NCI-H748 (cell line): ENCODE data around the gene NHERF2.
A peak's percentile ranks its signal among the peaks of the same experiment; 100 is the strongest.

Experiments used
- DNase-seq: peaks from one replicate; lab custom pipeline; 2025; ENCODE audit not compliant: unreplicated experiment; lab: John Stamatoyannopoulos, UW

NHERF2 gene

DNA sequence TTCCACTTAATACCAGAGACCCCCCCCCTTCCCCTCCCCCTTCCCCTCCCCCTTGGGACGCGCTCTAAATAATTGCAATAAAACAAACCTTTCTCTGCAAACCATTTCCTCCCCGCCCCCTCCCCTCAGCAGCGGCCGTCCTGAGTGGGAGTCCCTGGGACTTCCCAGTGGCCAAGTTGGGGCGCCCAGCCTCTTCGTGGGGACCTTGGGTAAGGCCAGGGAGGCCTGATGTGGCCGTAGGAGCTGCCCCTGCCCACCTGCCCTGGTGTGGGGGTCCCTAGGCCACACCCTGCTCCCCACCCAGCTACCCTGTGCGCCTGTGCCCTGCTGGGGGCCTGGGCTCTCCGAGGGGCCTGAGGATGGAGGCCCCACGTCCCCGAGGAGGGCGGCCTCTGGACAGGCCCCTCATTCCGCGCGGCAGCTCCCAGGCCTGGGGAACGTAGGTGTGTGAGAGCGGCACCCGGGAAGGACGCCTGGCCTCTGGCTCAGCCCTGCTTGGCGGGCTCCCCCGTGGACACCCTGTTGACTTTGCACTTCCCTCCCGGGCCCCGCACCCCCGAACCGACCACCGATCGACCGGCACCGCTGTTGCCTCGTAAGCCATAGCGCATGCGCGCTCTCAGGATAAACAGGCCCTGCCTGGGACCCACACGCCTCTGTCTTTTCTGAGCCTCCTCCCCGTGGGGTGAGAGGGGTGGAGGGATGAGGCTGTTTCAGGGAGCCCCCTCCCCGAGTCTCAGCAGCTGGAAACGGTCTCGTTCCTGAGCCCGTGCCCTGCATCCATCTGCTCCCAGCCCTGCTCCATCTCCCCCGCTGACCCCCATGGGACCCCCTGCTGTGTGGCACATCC, 11.9 kb downstream of the NHERF2 start:
- no peak for DNase-seq

DNA sequence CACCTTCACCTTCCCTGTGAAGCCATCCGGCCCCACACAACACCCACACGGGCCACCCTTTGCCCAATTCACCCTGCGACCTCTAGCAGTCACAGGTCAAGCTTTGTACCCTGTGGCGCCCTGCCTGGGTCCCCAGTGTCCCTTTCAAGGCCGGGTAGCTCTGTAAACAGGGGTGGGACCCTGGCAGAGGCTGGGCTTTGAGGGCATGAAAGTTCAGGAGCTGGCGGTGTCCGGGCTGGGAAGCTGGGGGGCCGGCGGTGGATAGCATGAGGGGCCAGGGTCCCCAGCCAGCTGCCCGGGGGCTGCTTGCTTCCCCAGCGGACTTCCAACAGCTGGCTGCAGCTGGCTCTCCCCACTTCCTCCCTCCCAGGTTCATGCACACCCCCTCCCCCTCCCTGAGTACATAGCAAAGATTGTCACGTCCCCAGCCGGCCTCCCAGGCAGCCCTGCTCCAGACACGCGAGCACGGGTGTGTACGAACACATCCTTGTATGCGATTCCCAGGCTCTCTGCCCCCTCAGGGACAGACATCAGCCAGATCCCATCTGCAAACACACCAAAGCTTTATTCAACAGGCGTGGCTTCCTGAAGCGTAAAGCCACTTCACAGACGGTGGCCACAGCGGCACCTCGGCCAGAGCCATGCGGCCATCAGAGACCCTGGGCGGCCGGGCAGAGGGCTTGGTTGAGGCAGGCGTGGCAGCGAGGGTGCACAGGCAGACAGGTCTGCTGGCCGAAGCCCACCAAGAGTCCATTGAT, 12.8 kb downstream of the NHERF2 start:
- peak; percentile 17 for DNase-seq

DNA sequence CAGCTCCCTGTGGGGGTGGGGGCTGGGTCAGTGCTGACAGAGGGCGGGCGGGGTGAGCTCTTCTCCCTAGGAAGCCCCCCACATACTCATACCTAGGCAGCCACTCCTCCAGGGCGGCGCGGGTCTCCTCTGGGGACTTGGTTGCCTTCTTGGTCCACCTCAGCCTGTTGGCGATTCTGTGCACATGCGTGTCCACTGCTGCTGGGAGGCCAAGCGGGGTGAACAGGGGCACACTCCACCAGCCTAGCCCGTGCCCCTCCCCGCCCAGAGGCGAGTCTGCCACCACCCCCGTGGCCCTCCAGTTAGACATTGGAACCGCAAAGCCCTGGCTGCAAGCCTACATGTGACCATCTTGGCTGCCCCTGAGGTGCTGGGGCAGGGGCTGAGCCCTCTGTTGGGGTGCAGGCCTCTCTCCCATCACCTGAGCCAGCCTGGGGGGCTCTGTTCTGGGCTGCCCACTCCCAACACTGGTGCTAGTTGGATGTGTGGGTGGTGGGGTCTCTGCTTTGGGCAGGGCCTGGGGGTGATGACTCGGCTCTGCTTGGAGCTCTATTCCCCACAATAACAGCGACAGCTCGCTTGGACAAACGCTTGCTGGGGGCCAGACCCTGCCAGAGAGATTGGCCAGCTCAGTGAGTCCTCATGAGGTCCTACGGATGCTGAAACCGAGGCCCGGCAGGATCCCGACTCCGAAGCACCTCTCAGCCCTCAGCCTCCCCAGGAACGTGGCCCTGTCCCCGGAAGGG, 13.5 kb downstream of the NHERF2 start:
- DNase-seq = no peak

DNA sequence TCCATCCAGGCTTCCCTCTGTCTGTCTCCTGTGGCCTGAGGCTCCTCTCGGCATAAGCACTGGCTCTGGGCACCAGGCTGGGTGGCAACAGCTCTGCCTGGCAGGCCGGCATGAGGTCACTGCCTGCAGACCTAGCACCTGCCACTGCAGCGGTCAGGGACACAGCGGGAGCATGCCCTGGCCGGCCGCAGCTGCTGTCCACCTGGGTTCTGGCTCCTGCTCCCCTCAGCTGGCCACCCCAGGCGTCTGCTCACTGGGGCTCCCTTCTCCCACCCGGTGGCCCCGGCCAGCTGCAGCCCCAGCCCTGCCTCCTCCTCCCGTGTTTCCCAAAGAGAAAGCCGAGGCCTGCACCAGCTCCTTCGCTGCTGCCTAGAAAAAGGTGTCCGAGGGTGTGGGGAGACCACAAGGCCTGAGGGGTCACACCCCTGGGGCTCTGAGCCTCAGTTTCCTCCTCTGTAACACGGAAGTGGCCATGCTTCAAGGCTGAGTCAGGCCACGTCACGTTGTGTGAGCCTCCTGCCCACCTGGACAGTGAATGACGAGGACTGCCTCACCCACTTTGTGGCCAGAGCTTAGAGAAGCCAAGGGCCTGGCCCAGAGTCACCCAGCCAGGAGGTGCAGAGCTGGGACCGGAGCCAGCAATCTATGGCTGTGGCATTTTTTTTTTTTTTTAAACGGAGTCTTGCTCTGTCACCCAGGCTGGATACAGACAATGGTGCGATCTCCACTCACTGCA, 14.3 kb downstream of the NHERF2 start:
- no peak for DNase-seq

DNA sequence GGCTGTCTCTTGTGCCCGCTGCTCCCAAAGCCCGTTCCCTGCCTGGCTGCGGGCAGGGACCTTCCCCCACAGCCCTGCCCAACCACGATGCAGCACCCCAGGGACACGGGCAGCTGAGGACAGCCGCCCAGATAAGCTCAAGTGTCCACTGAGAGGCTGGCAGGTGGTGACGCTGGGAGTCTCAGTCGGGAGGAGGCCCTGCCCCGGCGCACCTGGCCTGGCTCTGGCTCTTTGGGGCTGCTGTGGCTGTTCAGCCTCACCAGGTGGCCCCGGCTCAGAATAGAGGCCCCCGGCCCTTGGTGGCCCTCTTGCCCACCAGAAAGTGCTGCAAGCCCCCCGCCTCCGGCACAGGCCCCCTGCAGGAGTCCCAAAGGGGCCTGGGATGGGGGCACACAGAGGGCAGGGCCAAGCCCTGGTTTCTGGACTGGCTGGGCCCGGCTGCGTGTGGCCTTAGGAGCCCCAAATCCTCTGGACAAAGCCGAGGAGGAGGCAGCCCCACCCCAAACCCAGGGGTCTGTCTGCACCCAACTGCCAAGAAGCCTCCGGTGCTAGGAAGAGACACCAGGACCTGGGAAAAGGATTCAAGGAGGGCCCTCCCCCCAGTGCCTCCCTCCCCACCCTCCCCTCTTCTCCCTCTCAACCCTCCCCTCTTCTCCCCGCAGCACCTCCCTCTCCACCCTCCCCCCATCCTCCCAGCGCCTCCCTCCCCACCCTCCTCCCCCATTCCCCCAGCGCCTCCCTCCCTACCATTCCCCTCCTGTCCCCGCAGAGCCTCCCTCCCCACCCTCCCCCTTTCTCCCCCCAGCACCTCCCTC, 15.7 kb downstream of the NHERF2 start:
- no peak for DNase-seq

DNA sequence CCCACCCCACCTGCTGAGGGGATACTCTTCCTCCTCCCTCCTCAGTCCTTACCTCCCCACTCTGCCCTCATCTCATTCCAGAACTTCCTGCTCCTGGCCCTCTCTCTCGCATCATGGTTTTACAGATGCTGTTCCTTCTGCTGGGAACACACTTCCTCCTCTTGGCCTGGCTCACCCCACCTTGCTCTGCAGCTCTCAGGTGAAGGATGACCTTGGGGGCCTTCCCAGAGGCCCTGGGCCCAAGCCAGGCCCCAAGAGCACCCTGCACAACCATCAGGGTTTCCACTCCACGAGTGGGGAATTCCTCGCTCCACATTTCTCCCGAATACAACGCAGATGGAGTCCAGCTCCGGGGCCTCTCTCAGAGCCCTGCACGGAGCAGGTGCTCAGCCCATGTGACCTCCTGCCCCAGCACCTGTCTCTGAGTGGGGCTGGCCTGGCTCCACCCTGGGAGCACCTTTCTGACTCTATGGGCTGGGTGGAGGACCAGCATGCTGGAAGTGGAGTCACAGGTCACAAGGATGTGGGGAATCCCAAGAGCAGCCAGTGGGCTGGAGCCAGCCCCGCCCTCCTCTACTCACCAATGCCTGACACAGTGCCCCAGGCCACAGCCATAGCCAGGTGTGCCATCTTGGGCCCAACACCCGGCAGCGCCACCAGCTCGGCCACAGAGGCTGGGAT, 16.4 kb downstream of the NHERF2 start:
- no peak for DNase-seq

DNA sequence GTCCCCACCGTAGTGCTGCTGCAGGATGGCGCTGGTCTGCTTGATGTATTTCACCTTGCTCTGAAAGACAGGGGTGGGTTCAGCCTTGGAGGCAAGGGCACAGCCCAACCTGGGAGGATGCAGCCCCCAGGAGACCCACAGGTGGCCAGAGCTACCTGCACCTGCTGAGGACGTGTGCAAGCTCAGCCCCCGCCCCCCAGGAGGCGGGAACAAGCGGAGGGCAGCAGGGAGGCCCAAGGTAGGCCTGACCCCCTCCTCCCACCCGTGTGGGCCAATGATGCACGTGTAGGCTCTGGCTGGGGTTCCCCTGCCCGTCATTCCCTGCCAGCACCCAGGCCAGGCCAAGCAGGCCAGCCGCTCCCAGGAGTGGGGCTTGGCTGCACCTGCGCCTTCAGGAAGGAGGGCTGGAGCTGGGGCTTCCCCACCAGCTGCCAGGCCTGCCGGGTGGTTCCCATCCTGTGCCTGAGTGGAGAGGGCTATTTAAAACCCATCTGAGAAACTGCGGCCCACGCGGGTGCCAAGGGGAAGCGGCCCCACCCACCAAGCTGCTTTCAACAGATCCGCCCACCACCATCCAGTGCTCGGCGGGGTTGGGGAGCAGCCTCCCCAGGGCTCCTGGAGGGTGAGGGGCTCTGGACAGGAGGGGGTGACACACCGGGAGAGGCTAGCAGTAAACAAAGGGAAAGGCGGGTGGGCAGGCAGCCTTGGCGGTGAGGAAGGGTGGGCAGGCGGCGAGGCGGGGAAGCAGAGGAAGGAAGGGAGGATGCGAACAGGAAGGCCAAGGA, 17.2 kb downstream of the NHERF2 start:
- no peak for DNase-seq

DNA sequence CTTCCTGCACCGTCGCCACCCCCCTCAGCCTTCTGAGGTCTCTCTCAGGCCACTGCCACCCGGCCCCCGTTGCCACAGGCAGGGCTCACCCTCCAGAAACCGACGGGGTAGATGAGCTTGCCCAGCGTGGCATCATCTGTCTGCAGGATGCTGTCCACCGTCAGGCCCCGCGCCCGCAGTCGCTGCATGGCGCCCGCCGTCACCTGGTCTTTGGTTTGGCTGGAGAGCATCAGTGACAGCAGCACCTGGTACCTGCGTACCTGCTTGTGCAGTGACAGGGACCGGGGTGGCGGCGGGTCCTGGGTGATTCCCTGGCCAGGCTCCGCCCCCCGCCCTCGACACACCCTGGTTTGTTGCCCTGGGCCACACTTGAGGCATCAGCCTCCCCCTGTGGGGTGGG, 17.8 kb downstream of the NHERF2 start:
- no peak for DNase-seq

DNA sequence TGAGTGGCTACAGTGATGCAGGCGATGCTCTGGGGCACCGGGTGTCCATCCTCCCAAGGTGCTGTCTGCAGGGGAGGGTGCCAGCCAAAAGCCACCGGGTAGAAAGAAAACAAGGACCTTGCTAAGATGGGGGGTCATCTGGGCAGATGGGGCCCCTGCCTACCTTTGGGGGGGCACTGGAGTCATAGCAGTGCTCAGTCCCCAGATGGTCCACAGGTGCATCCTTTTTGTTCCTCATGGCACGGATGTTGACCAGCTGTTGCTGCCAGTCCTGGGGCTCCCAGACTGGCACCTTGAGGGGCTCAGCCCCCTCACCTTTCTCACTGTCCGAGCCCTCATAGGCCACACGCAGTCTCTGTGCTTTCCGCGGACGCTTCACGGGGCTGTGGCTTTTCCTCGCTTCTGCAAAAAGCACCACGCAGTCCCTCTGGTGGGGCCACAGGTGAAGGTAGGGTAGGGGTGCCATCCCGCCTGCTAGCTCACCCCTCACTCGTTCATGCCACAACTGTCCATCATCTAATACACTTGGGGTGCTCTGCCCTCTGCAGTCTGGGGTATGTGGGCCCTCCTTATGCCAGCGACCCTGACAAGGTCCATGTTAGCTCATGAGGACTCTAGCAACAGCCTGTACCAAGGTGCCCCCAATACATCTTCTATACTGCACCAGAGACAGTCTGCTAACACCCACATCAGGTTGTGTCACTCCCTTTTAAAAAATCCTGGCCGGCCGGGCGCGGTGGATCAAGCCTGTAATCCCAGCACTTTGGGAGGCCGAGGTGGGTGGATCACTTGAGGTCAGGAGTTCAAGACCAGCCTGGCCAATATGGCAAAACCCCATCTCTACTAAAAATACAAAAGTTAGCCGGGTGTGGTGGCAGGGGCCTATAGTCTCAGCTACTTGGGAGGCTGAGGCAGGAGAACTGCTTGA, 19.5 kb downstream of the NHERF2 start:
- DNase-seq = no peak

DNA sequence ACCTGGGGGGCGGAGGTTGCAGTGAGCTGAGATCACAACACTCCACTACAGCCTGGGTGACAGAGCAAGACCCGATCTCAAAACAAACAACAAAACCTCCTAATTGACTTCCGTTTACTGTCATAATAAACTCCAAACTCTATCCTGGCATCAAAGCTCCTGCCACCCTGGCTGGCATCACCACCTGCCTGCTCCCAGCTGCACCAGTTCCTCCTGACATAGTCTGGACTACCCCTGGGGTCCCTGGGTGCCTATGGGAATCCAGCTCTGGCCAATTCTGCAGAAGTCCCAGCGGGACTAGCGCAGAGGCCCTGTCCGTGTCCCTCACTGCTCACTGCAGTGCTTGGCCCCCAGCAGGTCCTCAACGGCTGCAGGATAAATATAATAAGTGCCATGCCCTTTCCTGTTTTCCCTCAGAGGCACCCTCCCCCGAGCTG, 20.2 kb downstream of the NHERF2 start:
- DNase-seq = peak; percentile 48

DNA sequence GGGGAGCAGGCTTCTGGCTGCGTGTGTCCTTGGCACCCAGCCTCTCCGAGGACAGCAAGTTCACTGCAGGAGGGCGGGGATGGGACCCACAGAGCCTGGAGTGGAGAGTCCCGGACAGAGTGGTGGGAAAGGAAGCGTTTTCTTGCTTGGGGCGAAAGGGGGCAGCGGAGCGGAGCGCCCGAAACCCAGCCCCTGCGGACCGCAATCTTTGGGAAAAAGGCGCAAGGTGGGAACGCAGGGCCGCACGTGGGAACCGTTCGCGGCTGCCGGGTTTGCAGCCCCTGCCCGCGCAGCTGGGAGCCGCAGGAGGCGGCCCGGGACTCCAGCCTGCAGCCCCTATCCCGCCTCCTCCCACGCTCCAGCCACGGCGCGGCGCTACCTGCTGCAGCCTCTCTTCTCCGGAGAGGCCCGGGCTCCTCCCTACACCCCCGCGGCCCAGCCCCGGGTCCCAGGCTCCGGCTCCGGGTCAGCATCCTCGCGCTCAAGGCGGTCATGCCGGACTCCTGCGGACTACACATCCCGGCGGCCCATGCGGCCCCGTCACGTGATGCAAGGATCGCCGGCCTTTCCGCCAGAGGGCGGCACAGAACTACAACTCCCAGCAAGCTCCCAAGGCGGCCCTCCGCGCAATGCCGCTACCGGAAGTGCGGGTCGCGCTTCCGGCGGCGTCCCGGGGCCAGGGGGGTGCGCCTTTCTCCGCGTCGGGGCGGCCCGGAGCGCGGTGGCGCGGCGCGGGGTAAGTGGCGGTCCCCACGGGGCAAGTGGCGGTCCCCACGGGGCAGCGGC, 20.8 kb downstream of the NHERF2 start, which contains the start of the genes NTHL1 and TSC2:
NTHL1 (minus strand) TSS at position 505 of the 786 bp plus-strand sequence; CDS start at position 494, 11 bp downstream.
TSC2 (plus strand) TSS at position 656 of the 786 bp plus-strand sequence. CDS start 631 bp downstream, outside the sequence.
- peak; percentile 92 for DNase-seq

DNA sequence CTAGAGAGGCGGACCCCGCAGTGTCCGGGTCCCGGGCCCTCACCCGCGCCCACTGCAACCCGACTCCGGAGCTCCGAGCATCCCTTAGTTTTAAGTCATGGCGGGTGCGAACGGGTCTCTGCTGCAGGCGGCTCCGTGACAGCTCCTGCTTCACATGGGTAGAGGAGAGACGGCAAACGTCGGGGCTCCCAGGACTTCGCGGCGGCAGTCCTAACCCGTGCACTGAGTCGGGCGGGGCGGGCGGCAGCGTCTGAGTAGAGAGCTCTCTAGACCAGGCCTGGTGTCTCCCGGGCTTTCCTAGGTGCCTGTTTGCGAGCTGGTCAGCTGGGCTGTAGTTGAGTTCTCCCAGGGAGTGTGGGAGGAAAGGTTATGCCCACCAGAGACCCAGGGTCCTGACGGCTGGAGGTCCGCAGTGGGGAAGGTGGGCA, 21.4 kb downstream of the NHERF2 start:
- peak; percentile 37 for DNase-seq

DNA sequence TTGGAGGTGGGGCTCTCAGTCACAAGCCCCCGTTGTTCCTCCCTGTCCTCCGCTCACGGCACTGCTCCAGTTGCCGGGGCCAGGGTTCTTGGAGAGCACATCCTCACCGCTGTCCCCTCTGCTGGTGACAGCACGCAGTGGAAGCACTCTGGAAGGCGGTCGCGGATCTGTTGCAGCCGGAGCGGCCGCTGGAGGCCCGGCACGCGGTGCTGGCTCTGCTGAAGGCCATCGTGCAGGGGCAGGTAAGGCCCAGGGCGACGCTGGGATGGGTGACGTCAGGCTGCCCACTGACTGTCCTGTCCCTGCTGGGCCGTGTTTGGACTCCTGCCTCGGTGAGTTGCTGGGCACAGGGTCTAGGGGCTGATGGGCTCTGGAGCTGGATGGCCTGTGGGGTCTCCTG, 26.5 kb downstream of the NHERF2 start:
- no peak for DNase-seq

DNA sequence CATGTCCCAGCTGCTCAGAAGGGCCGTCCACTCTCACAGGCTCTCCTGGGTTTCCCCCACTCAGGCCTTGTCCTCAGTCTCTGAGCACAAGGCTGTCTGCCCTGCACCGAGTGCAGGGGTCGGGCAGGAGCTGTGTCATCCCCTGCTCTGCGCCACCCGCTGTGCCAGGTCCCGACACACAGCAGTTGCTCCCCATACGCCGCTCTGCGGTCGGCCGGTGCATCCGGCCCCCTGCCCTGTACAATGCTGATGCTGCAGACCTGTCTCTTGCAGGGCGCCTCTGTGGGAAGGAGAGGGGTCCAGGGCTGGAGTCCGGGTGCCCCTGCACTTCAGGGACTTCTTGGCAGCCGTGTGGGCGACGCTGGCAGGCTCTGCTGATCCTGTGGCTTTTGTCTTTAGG, 27.2 kb downstream of the NHERF2 start:
- no peak for DNase-seq

DNA sequence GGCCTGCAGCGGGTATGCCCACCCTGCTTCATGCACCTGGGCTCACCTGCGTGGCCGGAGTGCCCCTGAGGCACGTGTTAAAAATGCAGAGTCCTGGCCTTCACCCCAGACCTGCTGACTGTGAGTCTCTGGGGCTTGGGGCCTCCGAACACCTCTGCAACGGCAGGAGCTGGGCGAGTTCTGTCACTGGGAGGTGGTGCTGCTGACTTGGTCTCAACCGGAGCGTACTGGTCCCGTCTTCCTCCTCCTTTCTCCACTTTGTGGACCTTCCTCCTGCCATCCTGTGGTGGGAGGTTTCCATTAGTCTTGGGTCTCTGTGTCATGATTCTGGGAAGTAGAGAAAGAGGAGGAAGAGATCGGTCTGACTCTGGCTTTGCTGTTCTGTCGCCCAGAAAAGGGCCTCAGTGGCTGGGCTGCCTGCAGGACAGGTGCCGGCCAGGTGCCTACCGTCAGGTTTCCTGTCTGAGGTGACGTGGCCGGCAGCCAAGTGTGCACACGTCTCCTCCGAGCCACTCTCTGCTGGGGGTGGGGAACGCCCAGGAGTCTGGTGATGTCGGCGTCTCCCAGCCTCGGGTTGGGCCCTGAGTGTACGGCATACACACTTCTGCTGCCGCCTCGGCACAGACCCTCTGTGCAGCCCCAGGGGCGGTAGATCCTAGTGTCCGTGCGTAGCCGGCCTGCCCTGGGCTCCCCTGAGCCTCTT, 28.0 kb downstream of the NHERF2 start:
- peak; percentile 8 for DNase-seq

DNA sequence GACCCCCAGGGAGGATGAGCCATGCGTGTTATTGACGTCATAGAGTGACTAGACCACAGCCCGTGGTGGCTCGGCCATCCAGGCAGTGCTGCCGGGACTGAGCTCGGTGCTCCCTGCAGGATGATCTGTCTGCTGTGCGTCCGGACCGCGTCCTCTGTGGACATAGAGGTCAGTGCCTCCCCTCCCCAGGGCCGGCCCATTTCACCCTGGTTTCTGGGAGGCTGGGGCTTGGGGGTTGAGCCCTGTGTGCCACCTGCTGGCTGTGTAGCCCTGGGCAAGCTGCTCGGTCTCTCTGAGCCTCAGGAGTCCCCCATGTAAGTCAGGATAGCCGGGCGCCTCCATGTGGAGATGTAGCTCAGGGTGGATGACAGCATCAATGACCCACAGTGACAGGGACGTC, 29.4 kb downstream of the NHERF2 start:
- DNase-seq = no peak
